ENCODE measurements around the gene SNX32. TPM values are rescaled to one million over a fixed set of nuclear protein-coding genes. Genes with fewer than 3 reads are reported as not detected.

SNX32 gene
- total and polyA plus RNA-seq, 4 donors = 0.14 to 0.88 (median 0.64) TPM

GRCh38 chr11:65821107-65821506 lies 12.7 kb upstream of the SNX32 start:
- Histone ChIP-seq H3K4me1 (ENCODE audit: control insufficient read depth in 5 of 5, insufficient read depth in 5 of 5, low read length in 5 of 5) (peaks cover 0 to 8% (median 0%) of the 10 kb centered on the region in 5 donors), H3K4me3 (no peak overlapping the region), H3K9me3 (ENCODE audit: control insufficient read depth in 4 of 4, insufficient read depth in 3 of 4, low read length in 3 of 4) (no peaks in the 10 kb centered on the region), H3K36me3 (ENCODE audit: control insufficient read depth in 4 of 4, insufficient read depth in 4 of 4, low read length in 4 of 4) (no peaks in the 10 kb centered on the region), H3K9ac (ENCODE audit: insufficient read depth in 1 of 2, low read length in 2 of 2) (no peak overlapping the region), H3K27ac (ENCODE audit: low read depth in 1 of 2, low read length in 1 of 2) (no peak overlapping the region), H3K27me3 (ENCODE audit: control insufficient read depth in 3 of 3, insufficient read depth in 3 of 3, low read length in 2 of 3) (no peaks in the 10 kb centered on the region)
- ATAC-seq (ENCODE audit: insufficient read depth, low FRiP score) (no peak), DNase-seq (no peak)
- no peak for TF ChIP-seq CTCF (IDR thresholded peaks at IDR 0.05; ENCODE audit: control extremely low read depth, extremely low read depth)
- 42 to 59% methylated on average over 8 of the region's 8 CpGs for WGBS, 2 donors

GRCh38 chr11:65822776-65823528 lies 10.8 kb upstream of the SNX32 start:
- Histone ChIP-seq H3K9me3 (ENCODE audit: control insufficient read depth in 4 of 4, insufficient read depth in 3 of 4, low read length in 3 of 4) (no peaks in the 10 kb centered on the region), H3K9ac (ENCODE audit: insufficient read depth in 1 of 2, low read length in 2 of 2) (no peak overlapping the region), H3K27me3 (ENCODE audit: control insufficient read depth in 3 of 3, insufficient read depth in 3 of 3, low read length in 2 of 3) (no peaks in the 10 kb centered on the region), H3K27ac (ENCODE audit: low read depth in 1 of 2, low read length in 1 of 2) (no peak overlapping the region), H3K4me1 (ENCODE audit: control insufficient read depth in 5 of 5, insufficient read depth in 5 of 5, low read length in 5 of 5) (peaks cover 0 to 3% (median 0%) of the 10 kb centered on the region in 5 donors), H3K4me3 (no peak overlapping the region), H3K36me3 (ENCODE audit: control insufficient read depth in 4 of 4, insufficient read depth in 4 of 4, low read length in 4 of 4) (no peaks in the 10 kb centered on the region)
- no peak for ATAC-seq (ENCODE audit: insufficient read depth, low FRiP score)
- 66 to 82% methylated on average over 15 of the region's 15 CpGs for WGBS, 2 donors
- TF ChIP-seq CTCF (IDR thresholded peaks at IDR 0.05; ENCODE audit: control extremely low read depth, extremely low read depth) = no peak
- peak in 1 of 3 donors; percentile 43 for DNase-seq

- no peak for ATAC-seq (ENCODE audit: insufficient read depth, low FRiP score)
- H3K27me3 ChIP-seq (ENCODE audit: control insufficient read depth in 3 of 3, insufficient read depth in 3 of 3, low read length in 2 of 3) = no peaks in the 10 kb centered on the region
- no peak overlapping the region for H3K27ac ChIP-seq (ENCODE audit: low read depth in 1 of 2, low read length in 1 of 2)
- H3K36me3 ChIP-seq (ENCODE audit: control insufficient read depth in 4 of 4, insufficient read depth in 4 of 4, low read length in 4 of 4) = no peaks in the 10 kb centered on the region
- TF ChIP-seq CTCF (IDR thresholded peaks at IDR 0.05; ENCODE audit: control extremely low read depth, extremely low read depth) = no peak
- no peak for DNase-seq
- WGBS, 2 donors = 84 to 85% methylated on average over 8 of the region's 8 CpGs
- no peak overlapping the region for H3K4me3 ChIP-seq
- no peaks in the 10 kb centered on the region for H3K9me3 ChIP-seq (ENCODE audit: control insufficient read depth in 4 of 4, insufficient read depth in 3 of 4, low read length in 3 of 4)
- H3K4me1 ChIP-seq (ENCODE audit: control insufficient read depth in 5 of 5, insufficient read depth in 5 of 5, low read length in 5 of 5) = peaks cover 0 to 3% (median 0%) of the 10 kb centered on the region in 5 donors
- H3K9ac ChIP-seq (ENCODE audit: insufficient read depth in 1 of 2, low read length in 2 of 2) = no peak overlapping the region
Measured at GRCh38 chr11:65826984-65827735, 6.6 kb upstream of the SNX32 start.
